ENCODE results near the gene CKAP4. TPM values are rescaled to one million over a fixed set of nuclear protein-coding genes. Genes with fewer than 3 reads are reported as not detected.

CKAP4 gene
- total and polyA plus RNA-seq, 10 of the 15 experiments (the other 5 are each of a cell fraction or from before 2014, with no cell fraction given), result 0.39 to 23.6 (median 11.1) TPM

DNA sequence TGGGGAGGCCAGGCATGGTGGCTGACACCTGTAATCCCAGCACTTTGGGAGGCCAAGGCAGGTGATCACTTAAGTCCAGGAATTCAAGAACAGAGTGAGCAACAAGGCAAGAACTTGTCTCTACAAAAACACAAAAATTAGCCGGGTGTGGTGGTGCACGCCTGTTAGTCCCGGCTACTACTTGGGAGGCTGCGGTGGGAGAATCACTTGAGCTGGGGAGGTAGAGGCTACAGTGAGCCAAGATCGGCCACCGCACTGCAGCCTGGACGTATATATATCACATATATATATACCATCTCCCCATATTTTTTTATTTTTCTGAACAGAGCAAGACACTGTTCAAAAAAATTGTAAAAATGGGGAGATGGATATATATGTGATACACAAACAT, 19.5 kb downstream of the CKAP4 start:
- H3K27ac ChIP-seq (ENCODE audit: control insufficient read depth, insufficient read depth), result no peak overlapping the region
- no peak overlapping the region for H3K9ac ChIP-seq (ENCODE audit: control insufficient read depth, insufficient read depth, low read length)
- intact Hi-C loops (cut with micrococcal nuclease; ENCODE audit: unreplicated experiment) (loop anchor here (5.0 to 10.0 kb wide), 2 partner anchors 129 to 686 kb away; partner anchors contain the start of gene POLR3B), in situ Hi-C loops (cut with MboI) (loop anchor here (5.0 kb wide), 1 partner anchor 54 kb away; no protein-coding TSS in a partner anchor)
- no peak overlapping the region for H2AFZ ChIP-seq (ENCODE audit: control insufficient read depth, low read depth, low read length)
- H4K20me1 ChIP-seq (ENCODE audit: control insufficient read depth, insufficient read depth), result no peaks in the 10 kb centered on the region
- H3K9me3 ChIP-seq (replicated peaks; ENCODE audit: control insufficient read depth, insufficient read depth, low read length), result no peaks in the 10 kb centered on the region
- FAIRE-seq (no peak), DNase-seq (ENCODE audit: low read depth, low spot score) (no peak), ATAC-seq (no peak)
- H3K4me3 ChIP-seq, result no peak overlapping the region
- POLR2A ChIA-PET, result no interaction called here
- CTCF ChIA-PET, result interaction anchor here (0.8 to 8.5 kb wide), 10 partner anchors 10 to 129 kb away, joined by 3 to 206 read pairs (median 5); partner anchors contain the start of gene POLR3B
- RAD21 ChIA-PET (ENCODE audit: unreplicated experiment), result interaction anchor here (0.8 to 3.6 kb wide), 5 partner anchors 9 to 150 kb away, joined by 3 to 44 read pairs (median 7); partner anchors contain the start of gene POLR3B
- H3K4me1 ChIP-seq (ENCODE audit: control insufficient read depth, insufficient read depth, low read length), result no peaks in the 10 kb centered on the region
- no peaks in the 10 kb centered on the region for H3K36me3 ChIP-seq (ENCODE audit: control insufficient read depth in 2 of 2, insufficient read depth in 2 of 2, low read length in 1 of 2)
- TF ChIP-seq SUPT20H (IDR thresholded peaks at IDR 0.05; ENCODE audit: borderline replicate concordance, control insufficient read depth, low read depth, low read length) (no peak), CBX5 (IDR thresholded peaks at IDR 0.05; ENCODE audit: low read depth) (no peak), HDAC6 (IDR thresholded peaks at IDR 0.05; ENCODE audit: unreplicated experiment) (no peak), LARP7 (IDR thresholded peaks at IDR 0.05) (no peak), TBL1XR1 (IDR thresholded peaks at IDR 0.05; ENCODE audit: low read depth, low read length) (no peak)
- TF ChIP-seq, protein P1, sequence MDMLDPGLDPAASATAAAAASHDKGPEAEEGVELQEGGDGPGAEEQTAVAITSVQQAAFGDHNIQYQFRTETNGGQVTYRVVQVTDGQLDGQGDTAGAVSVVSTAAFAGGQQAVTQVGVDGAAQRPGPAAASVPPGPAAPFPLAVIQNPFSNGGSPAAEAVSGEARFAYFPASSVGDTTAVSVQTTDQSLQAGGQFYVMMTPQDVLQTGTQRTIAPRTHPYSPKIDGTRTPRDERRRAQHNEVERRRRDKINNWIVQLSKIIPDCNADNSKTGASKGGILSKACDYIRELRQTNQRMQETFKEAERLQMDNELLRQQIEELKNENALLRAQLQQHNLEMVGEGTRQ (IDR thresholded peaks at IDR 0.05; ENCODE audit: borderline replicate concordance, low read depth, low read length), result no peak
- TF ChIP-seq, protein P2, sequence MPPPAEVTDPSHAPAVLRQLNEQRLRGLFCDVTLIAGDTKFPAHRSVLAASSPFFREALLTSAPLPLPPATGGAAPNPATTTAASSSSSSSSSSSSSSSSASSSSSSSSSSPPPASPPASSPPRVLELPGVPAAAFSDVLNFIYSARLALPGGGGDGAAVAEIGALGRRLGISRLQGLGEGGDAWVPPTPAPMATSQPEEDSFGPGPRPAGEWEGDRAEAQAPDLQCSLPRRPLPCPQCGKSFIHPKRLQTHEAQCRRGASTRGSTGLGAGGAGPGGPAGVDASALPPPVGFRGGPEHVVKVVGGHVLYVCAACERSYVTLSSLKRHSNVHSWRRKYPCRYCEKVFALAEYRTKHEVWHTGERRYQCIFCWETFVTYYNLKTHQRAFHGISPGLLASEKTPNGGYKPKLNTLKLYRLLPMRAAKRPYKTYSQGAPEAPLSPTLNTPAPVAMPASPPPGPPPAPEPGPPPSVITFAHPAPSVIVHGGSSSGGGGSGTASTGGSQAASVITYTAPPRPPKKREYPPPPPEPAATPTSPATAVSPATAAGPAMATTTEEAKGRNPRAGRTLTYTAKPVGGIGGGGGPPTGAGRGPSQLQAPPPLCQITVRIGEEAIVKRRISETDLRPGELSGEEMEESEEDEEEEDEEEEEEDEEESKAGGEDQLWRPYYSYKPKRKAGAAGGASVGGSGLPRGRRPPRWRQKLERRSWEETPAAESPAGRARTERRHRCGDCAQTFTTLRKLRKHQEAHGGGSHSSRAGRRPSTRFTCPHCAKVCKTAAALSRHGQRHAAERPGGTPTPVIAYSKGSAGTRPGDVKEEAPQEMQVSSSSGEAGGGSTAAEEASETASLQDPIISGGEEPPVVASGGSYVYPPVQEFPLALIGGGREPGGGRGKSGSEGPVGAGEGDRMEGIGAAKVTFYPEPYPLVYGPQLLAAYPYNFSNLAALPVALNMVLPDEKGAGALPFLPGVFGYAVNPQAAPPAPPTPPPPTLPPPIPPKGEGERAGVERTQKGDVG (CRISPR knock-in tag; IDR thresholded peaks at IDR 0.05), result no peak
- no peak overlapping the region for H3K4me2 ChIP-seq (ENCODE audit: control insufficient read depth, insufficient read depth)
- H3K27me3 ChIP-seq (replicated peaks in 1 of 2; ENCODE audit: control insufficient read depth in 2 of 2, insufficient read depth in 2 of 2, low read length in 1 of 2), result peaks cover 2% of the 10 kb centered on the region in 2 experiments; a peak in 3 of 4 replicates
- 73% methylated on average over 7 of the region's 7 CpGs for WGBS (ENCODE audit: insufficient coverage, insufficient replicate concordance, low lambda C conversion rate, missing lambda C conversion rate)
- SMC1A ChIA-PET (ENCODE audit: uncharacterized antibody, unreplicated experiment), result interaction anchor here (0.9 to 5.2 kb wide), 8 partner anchors 44 to 130 kb away, joined by 3 to 57 read pairs (median 5); partner anchors contain the start of genes POLR3B and TCP11L2
- no TSS peak for BruUV-seq (replicated peaks)
- no peaks in the 10 kb centered on the region for H3K79me2 ChIP-seq (ENCODE audit: control insufficient read depth, insufficient read depth, low read length)
